ENCODE data around the gene TUBA4B.

DNA sequence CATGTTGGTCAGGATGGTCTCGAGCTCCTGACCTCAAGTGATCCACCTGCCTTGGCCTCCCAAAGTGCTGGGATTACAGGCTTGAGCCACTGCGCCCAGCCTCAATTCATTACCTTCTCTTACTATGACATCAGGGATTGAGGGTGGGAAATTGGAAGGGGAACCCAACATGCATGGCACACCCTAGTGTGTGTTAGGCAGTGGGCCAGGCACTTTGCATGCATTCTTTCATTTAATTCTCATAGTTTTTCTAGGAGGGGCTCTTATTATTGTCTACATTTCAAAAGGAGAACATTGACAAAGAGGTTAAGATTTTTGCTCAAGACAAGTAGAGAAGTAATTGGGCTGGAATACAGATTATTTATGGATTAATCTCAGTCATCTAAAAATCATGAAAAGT is 15.3 kb downstream of the TUBA4B start:
- TF ChIP-seq, protein P1, sequence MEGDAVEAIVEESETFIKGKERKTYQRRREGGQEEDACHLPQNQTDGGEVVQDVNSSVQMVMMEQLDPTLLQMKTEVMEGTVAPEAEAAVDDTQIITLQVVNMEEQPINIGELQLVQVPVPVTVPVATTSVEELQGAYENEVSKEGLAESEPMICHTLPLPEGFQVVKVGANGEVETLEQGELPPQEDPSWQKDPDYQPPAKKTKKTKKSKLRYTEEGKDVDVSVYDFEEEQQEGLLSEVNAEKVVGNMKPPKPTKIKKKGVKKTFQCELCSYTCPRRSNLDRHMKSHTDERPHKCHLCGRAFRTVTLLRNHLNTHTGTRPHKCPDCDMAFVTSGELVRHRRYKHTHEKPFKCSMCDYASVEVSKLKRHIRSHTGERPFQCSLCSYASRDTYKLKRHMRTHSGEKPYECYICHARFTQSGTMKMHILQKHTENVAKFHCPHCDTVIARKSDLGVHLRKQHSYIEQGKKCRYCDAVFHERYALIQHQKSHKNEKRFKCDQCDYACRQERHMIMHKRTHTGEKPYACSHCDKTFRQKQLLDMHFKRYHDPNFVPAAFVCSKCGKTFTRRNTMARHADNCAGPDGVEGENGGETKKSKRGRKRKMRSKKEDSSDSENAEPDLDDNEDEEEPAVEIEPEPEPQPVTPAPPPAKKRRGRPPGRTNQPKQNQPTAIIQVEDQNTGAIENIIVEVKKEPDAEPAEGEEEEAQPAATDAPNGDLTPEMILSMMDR (conservative IDR thresholded peaks at IDR 0.05; ENCODE audit: low read length): no peak
- no peak for TF ChIP-seq EZH2phosphoT487 (IDR thresholded peaks at IDR 0.05; ENCODE audit: borderline replicate concordance, low read depth, low read length)
